Fibroblast of skin of right quadriceps (primary cell): Measurements from ENCODE around the gene CYP2W1.
A peak's percentile ranks its signal among the peaks of the same experiment; 100 is the strongest.
"Not testable (repeated sequence)": the region's sequence is repeated elsewhere in the genome, so short reads cannot be mapped to it uniquely, and the experiment has no call there.

ENCODE experiments used
- DNase-seq: peaks from one replicate; pipeline ENCODE4 v3.0.0-alpha.2; 2013

CYP2W1 gene

GRCh38 chr7:952548-953441 is 30.2 kb upstream of the CYP2W1 start:
- no peak for DNase-seq

GRCh38 chr7:953547-954327 is 29.2 kb upstream of the CYP2W1 start:
- DNase-seq = no peak

GRCh38 chr7:954330-955238 is 28.4 kb upstream of the CYP2W1 start, which contains the start of gene ADAP1:
Gene ADAP1, minus strand, starts transcription at chr7:954680. Its CDS starts 203 bp downstream, at chr7:954477.
- DNase-seq = peak; percentile 41

GRCh38 chr7:956031-956430 is 26.9 kb upstream of the CYP2W1 start:
- DNase-seq = no peak

GRCh38 chr7:957418-958220 is 25.4 kb upstream of the CYP2W1 start:
- no peak for DNase-seq

- no peak for DNase-seq
Measured at GRCh38 chr7:958221-959200, 24.5 kb upstream of the CYP2W1 start.

GRCh38 chr7:959271-959670 is 23.7 kb upstream of the CYP2W1 start:
- DNase-seq = no peak

GRCh38 chr7:959740-960139 is 23.2 kb upstream of the CYP2W1 start:
- not testable (repeated sequence) for DNase-seq

GRCh38 chr7:960269-960871 is 22.6 kb upstream of the CYP2W1 start:
- no peak for DNase-seq

GRCh38 chr7:960972-961371 is 22.0 kb upstream of the CYP2W1 start:
- not testable (repeated sequence) for DNase-seq

- DNase-seq = no peak
Measured at GRCh38 chr7:961546-962400, 21.2 kb upstream of the CYP2W1 start.

- DNase-seq = no peak
Measured at GRCh38 chr7:962401-963081, 20.4 kb upstream of the CYP2W1 start.

GRCh38 chr7:963236-964078 is 19.5 kb upstream of the CYP2W1 start:
- DNase-seq = no peak

GRCh38 chr7:964401-965231 is 18.4 kb upstream of the CYP2W1 start:
- DNase-seq = peak; percentile 30

GRCh38 chr7:966291-967069 is 16.5 kb upstream of the CYP2W1 start:
- DNase-seq = no peak
